Astrocyte (in vitro differentiated cells and primary cell): ENCODE measurements around the gene FGFBP3. TPM values are rescaled to one million over a fixed set of nuclear protein-coding genes. Genes with fewer than 3 reads are reported as not detected.
A peak's percentile ranks its signal among the peaks of the same experiment; 100 is the strongest.

ENCODE experiments used
- DNase-seq: peaks from one replicate; pipeline ENCODE4 v3.0.0-alpha.2; 2010; ENCODE audit warnings: low read depth
- FAIRE-seq: peaks from 2 replicates; lab custom pipeline; 2011; peaks lifted over from hg19 to GRCh38; lab: Jason Lieb, UNC
- H2AFZ ChIP-seq: 2 replicates; pipeline ENCODE4 v1.6.0; 2012; ENCODE audit warnings: low read depth, low read length, inconsistent platforms
- H3K27ac ChIP-seq: 2 replicates; pipeline ENCODE4 v1.5.1; 2011; ENCODE audit warnings: low read depth, low read length, inconsistent platforms
- H3K27me3 ChIP-seq: 2 replicates; pipeline ENCODE4 v1.6.0; 2011; ENCODE audit warnings: low read length, inconsistent platforms; ENCODE audit not compliant: insufficient read depth
- H3K36me3 ChIP-seq: 2 replicates; pipeline ENCODE4 v1.5.1; 2011; ENCODE audit warnings: low read length, inconsistent platforms; ENCODE audit not compliant: insufficient read depth
- H3K4me1 ChIP-seq: 2 replicates; pipeline ENCODE4 v1.5.1; 2011; ENCODE audit warnings: low read length, inconsistent platforms; ENCODE audit not compliant: insufficient read depth
- H3K4me2 ChIP-seq: 2 replicates; pipeline ENCODE4 v1.6.0; 2012; ENCODE audit warnings: low read length, inconsistent platforms
- H3K4me3 ChIP-seq: 2 replicates; pipeline ENCODE4 v1.5.1; 2011; ENCODE audit warnings: low read depth, mild to moderate bottlenecking, low read length, inconsistent platforms; ENCODE audit not compliant: insufficient read depth
- H3K79me2 ChIP-seq: 2 replicates; pipeline ENCODE4 v1.6.0; 2012; ENCODE audit warnings: mild to moderate bottlenecking, low read length, inconsistent platforms; ENCODE audit not compliant: insufficient read depth
- H3K9ac ChIP-seq: 2 replicates; pipeline ENCODE4 v1.6.0; 2012; ENCODE audit warnings: mild to moderate bottlenecking, low read length, inconsistent platforms
- H3K9me3 ChIP-seq: 2 replicates; pipeline ENCODE4 v1.5.1; 2012; ENCODE audit warnings: low read depth, mild to moderate bottlenecking, low read length, inconsistent platforms; ENCODE audit not compliant: insufficient read depth
- H4K20me1 ChIP-seq: 2 replicates; pipeline ENCODE4 v1.6.0; 2012; ENCODE audit warnings: low read length, inconsistent platforms; ENCODE audit not compliant: insufficient read depth
- H3K27ac Mint-ChIP-seq: one replicate; pipeline ENCODE4 v1.8.0; 2021; ENCODE audit warnings: mild to moderate bottlenecking, mixed read lengths; ENCODE audit not compliant: unreplicated experiment
- H3K27me3 Mint-ChIP-seq: one replicate; pipeline ENCODE4 v1.8.0; 2021; ENCODE audit warnings: low read depth, mixed read lengths; ENCODE audit not compliant: unreplicated experiment
- H3K36me3 Mint-ChIP-seq: one replicate; pipeline ENCODE4 v1.8.0; 2021; ENCODE audit warnings: low read depth, mixed read lengths; ENCODE audit not compliant: unreplicated experiment
- H3K4me1 Mint-ChIP-seq: one replicate; pipeline ENCODE4 v1.8.0; 2021; ENCODE audit warnings: low read depth, mixed read lengths; ENCODE audit not compliant: unreplicated experiment
- H3K4me3 Mint-ChIP-seq: one replicate; pipeline ENCODE4 v1.8.0; 2021; ENCODE audit warnings: mild to moderate bottlenecking, moderate library complexity, mixed read lengths; ENCODE audit not compliant: unreplicated experiment
- H3K9me3 Mint-ChIP-seq: one replicate; pipeline ENCODE4 v1.8.0; 2021; ENCODE audit warnings: mild to moderate bottlenecking, mixed read lengths; ENCODE audit not compliant: unreplicated experiment
- CTCF ChIP-seq: IDR thresholded peaks from 2 replicates; pipeline ENCODE4 v1.5.1; 2011; ENCODE audit warnings: low read depth, mild to moderate bottlenecking, inconsistent platforms, low read length, moderate library complexity; ENCODE audit not compliant: insufficient read depth
- EZH2 ChIP-seq: IDR thresholded peaks from 2 replicates; pipeline ENCODE4 v1.6.1; 2012; ENCODE audit warnings: mild to moderate bottlenecking, low read length, inconsistent platforms; ENCODE audit not compliant: insufficient read depth
- total RNA-seq: library from RNA; stranded (reverse); gene quantifications from 2 replicates; pipeline ENCODE4 v1.2.1, GENCODE V29; 2021

The FGFBP3 gene
- total RNA-seq, 1 donor from 2014 or later = 3.3 TPM

GRCh38 chr10:91891125-91892001, 17.9 kb downstream of the FGFBP3 start:
- Histone ChIP-seq H3K4me2 (no peak overlapping the region), H3K9me3 (no peaks in the 10 kb centered on the region), H3K4me3 (no peak overlapping the region), H3K9ac (no peak overlapping the region), H3K27ac (no peak overlapping the region), H3K4me1 (peaks cover 5% of the 10 kb centered on the region), H4K20me1 (no peaks in the 10 kb centered on the region), H3K79me2 (no peaks in the 10 kb centered on the region), H3K27me3 (no peaks in the 10 kb centered on the region), H2AFZ (no peak overlapping the region), H3K36me3 (no peaks in the 10 kb centered on the region)
- Mint-ChIP-seq H3K27me3 (no peaks in the 10 kb centered on the region), H3K4me3 (no peak overlapping the region), H3K27ac (no peak overlapping the region), H3K9me3 (no peaks in the 10 kb centered on the region), H3K36me3 (no peaks in the 10 kb centered on the region), H3K4me1 (peaks cover 8% of the 10 kb centered on the region)
- TF ChIP-seq EZH2 = no peak
- no peak for TF ChIP-seq CTCF
- FAIRE-seq (no peak), DNase-seq (peak; percentile 25)

- H3K27me3 Mint-ChIP-seq = no peaks in the 10 kb centered on the region
- H3K27me3 ChIP-seq = no peaks in the 10 kb centered on the region
- peak overlapping the region; percentile 91 for H2AFZ ChIP-seq
- peak; percentile 58 for DNase-seq
- H3K27ac Mint-ChIP-seq = peak overlapping the region; percentile 58
- H3K36me3 Mint-ChIP-seq = no peaks in the 10 kb centered on the region
- peaks cover 13% of the 10 kb centered on the region for H3K4me1 Mint-ChIP-seq
- H3K27ac ChIP-seq = no peak overlapping the region
- peaks cover 18% of the 10 kb centered on the region for H3K4me1 ChIP-seq
- H3K9ac ChIP-seq = peak overlapping the region; percentile 67
- no peaks in the 10 kb centered on the region for H3K79me2 ChIP-seq
- peak overlapping the region; percentile 92 for H3K4me3 Mint-ChIP-seq
- no peak for FAIRE-seq
- no peaks in the 10 kb centered on the region for H3K9me3 Mint-ChIP-seq
- H3K36me3 ChIP-seq = no peaks in the 10 kb centered on the region
- H4K20me1 ChIP-seq = no peaks in the 10 kb centered on the region
- no peaks in the 10 kb centered on the region for H3K9me3 ChIP-seq
- TF ChIP-seq CTCF = no peak
- TF ChIP-seq EZH2 = no peak
- H3K4me2 ChIP-seq = peak overlapping the region; percentile 94
- H3K4me3 ChIP-seq = peak overlapping the region; percentile 71
These were observed 21.8 kb downstream of the FGFBP3 start for GRCh38 chr10:91887272-91888076.
